NCI-H2029 treated with DMSO at 0.1 percent for 48 hours (cell line): ENCODE results near the gene PINK1.
"Not testable (repeated sequence)": the region's sequence is repeated elsewhere in the genome, so short reads cannot be mapped to it uniquely, and the experiment has no call there.

Source experiments
- DNase-seq: peaks from one replicate; lab custom pipeline; 2025; lab: John Stamatoyannopoulos, UW

PINK1 gene

DNA sequence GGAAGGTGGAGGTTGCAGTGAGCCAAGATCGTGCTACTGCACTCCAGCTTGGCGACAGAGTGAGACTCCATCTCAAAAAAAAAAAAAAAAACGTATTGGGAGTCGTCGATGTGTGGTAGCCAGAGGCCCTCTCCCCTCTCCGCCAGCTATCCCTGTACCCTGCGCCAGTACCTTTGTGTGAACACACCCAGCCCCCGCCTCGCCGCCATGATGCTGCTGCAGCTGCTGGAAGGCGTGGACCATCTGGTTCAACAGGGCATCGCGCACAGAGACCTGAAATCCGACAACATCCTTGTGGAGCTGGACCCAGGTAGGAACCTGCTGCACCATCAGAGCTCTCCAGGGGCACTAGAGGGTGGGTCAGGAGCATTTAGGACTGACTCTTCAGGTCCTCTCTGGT lies 12.2 kb downstream of the PINK1 start:
- DNase-seq: no peak

DNA sequence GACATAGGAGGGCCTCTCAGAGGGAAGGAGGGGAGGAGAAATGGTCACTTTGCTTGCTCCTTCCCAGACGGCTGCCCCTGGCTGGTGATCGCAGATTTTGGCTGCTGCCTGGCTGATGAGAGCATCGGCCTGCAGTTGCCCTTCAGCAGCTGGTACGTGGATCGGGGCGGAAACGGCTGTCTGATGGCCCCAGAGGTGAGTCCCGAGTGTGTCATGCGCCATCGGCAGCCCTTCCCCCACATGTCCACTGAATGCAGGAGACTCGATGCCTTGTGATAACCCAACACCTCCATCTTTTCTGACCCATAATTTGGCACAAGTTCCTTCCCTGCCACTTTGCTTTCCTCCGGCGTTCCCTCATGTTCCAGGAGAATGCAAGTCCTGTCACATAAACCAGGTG lies 15.2 kb downstream of the PINK1 start:
- no peak for DNase-seq

DNA sequence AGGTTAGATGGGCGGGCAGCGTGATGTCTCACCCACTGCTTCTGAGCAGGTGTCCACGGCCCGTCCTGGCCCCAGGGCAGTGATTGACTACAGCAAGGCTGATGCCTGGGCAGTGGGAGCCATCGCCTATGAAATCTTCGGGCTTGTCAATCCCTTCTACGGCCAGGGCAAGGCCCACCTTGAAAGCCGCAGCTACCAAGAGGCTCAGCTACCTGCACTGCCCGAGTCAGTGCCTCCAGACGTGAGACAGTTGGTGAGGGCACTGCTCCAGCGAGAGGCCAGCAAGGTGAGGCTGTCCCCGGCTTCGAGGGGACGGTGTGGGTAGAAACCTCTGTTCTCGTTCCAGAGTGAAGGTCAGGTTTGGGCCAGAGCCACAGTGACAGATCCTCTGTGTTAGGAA lies 15.7 kb downstream of the PINK1 start:
- DNase-seq: no peak

DNA sequence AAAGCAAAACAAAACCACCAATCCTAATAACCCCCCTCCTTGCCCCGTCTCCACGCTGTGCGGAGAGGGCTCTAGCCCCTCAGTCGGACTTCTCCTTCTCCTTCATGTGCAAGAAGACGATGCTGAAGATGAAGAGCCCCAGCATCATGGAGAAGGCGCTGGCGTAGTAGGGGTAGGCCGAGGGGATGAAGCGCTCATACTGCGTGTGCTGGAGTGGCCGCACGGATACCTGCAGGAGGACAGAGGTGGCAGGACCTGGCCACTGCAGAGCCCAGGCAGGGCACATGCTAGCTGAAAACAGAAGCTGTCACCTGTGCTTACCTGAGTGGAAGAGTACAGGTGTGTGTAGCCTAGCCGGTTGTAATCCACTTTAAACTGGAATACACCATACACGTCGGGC lies 19.0 kb downstream of the PINK1 start:
- no peak for DNase-seq

DNA sequence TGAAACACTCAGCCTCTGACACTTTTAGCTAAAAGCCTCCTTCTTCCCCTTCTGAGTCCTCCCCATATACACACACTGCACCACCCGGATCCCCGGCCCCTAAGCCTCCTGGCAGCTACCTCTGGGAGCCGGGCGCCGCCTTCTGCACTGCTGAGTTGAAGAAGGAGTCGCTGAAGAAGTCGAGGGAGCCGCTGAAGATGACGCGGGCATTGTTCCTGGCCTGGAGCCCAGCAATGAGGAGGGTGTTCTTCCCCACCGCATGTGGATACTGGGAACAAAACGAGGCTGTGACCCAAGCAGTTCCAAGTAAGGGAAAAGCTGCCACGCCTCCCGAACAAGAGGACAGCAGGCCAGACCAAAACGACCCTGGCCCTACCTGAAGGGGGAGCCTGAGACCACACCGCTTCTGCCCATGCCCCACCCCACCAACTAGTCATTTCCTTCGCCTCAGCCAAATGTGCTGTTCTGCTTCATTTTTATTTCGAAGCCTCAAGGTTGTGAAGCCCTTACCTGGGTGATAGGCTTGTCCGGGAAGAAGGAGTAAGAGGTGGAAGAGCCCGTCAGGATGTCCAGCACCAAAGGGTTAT lies 20.9 kb downstream of the PINK1 start:
- no peak for DNase-seq

GRCh38 chr1:20657024-20657423 lies 23.8 kb downstream of the PINK1 start:
- no peak for DNase-seq

GRCh38 chr1:20658166-20658915 lies 25.1 kb downstream of the PINK1 start:
- DNase-seq: no peak

DNA sequence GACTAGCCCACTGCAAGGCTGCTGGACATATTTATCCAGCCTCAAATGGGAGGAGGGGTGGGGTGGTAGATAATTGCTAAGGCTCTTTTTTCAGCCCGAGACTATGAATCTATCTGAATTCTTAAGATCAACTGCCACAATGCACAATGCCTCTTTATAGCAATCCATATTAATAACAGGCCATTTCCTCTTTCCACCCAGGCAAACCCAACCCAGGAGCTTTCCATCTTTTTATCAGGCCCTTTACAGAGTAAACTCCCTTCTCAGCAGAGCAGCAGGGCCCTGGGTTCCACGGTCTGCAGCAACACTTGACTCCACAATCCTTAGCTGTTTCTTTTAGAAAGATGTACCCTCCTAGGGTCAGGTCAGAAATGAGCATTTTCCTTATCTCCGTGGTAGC lies 27.1 kb downstream of the PINK1 start:
- DNase-seq: no peak

GRCh38 chr1:20660847-20661206 lies 27.6 kb downstream of the PINK1 start:
- DNase-seq: no peak

DNA sequence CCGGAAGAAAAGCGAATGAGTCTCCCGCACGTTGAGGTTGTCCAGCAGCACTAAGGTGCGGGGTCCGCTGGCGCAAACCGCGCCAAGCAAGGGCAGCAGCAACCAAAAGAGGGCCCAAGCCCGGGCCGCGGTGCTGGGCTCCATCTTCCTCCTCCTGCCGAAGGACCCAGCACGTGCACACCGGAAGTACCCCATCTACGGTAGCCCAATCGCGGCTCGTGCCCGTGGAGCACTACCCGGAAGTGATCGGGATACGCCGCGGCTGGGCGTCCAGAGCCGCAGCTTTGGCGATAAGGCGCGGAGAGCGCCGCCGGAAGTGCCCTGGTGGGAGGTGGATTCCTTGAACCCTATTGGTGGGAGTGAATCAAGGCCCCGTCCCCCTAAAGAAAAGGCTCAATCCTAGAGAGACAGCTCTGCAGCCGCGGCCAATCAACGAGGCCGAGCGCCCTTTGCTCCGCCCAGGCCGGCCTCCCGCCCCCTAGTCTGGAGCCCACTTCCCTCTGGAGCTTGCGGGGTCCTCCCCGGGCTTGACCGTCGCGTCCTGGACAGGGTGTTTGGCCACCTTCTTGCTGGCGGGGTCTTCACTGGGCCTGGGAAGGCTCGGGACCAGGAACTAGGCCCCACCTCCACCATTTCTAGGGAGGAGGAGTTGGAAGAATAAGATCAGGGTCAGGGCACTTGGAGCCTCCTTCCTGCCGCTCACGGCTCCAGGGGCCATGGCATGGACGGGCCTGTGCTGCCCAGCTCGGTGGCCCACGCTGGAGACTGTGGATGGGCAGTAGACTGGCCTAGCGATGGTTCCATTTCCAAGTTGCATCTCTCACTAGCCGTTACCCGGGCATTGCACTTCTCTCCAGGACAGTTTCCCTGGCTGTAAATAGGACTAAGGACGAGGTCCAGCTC lies 28.2 kb downstream of the PINK1 start, which contains the start of gene DDOST:
DDOST (minus strand) TSS at position 163 of the 903 bp plus-strand sequence; CDS start at position 144, 19 bp downstream.
- peak; percentile 86 for DNase-seq

DNA sequence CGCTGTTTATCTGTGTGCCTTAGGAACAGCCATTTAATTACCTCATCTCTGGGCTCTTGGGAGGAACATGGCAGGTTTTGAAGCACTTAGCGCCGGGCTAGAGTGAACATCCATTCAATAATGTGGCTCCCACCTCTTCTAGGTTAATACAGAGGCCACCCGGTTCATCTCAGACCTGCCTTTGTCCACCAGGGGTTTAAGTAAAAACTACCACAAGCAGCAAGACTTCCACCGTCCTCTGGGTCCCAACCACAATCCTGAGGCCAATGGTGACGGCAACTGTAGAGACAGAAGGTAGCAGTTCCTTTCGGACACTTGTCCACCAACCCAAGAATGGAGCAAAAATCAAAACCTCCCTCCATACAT lies 28.8 kb downstream of the PINK1 start:
- no peak for DNase-seq

DNA sequence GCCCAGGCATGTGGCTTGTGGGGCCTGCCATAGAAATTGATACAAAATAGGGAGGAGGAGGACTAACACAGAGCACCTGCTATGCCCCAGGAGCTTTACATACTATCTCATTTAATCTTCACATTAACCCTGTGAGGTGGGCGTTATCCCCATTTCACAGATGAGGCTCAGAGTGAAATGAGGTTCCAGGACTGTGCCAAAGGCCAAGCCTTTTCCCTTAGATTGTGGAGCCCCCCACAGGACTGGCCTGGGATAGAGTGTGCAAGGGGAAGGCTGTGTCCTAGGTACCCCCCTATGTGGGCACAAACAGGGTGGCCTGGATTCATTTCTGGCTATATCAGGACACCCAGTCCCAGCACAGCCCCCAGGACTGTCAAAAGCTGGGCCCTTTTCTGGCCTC lies 30.1 kb downstream of the PINK1 start:
- DNase-seq: no peak

GRCh38 chr1:20663969-20664715 lies 30.9 kb downstream of the PINK1 start:
- no peak for DNase-seq

- DNase-seq: no peak
Measured at GRCh38 chr1:20665726-20666125, 32.5 kb downstream of the PINK1 start.

- DNase-seq: no peak
Measured at GRCh38 chr1:20666146-20666545, 32.9 kb downstream of the PINK1 start.

- no peak for DNase-seq
Measured at GRCh38 chr1:20666804-20667203, 33.5 kb downstream of the PINK1 start.

GRCh38 chr1:20668581-20668980 lies 35.3 kb downstream of the PINK1 start:
- no peak for DNase-seq

- no peak for DNase-seq
Measured at GRCh38 chr1:20670936-20671335, 37.7 kb downstream of the PINK1 start.

DNA sequence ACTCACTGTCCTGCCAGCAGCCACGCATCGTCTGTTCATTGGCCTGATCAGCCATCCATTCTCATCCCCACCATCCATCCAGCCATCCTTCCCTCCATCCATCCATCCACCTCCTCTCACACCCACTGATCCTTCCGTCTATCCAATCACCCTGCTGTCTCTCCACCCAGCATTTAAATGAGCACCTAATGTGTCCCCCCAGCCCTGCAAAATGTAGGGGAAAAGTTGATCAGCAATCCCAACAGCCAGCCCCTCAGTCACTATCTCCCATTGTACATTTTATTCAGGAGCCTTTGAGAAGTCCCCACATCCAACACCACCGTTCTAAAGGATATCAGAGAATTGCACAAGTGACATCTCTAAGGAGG lies 39.0 kb downstream of the PINK1 start:
- DNase-seq: no peak

- DNase-seq: not testable (repeated sequence)
Measured at GRCh38 chr1:20673626-20674025, 40.4 kb downstream of the PINK1 start.

DNA sequence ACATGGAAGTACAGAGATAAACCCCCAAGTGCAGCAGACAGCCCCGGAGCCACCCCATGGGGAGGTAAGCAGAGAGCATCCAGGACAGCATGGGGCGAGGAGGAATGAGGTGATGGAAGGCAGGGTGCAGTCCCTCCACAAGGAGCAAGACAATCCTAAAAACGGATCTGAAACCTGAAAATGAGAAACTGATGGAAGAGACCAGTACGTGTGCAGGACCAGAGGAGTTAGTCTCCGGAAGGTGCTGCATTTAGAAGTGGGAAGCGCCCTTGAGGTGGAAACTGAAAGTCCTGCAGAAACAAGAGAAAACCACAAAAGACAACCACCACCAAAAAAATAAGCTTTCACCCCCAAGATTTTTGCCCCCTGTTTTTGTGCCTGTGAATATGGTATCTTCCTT lies 45.3 kb downstream of the PINK1 start:
- DNase-seq: no peak

DNA sequence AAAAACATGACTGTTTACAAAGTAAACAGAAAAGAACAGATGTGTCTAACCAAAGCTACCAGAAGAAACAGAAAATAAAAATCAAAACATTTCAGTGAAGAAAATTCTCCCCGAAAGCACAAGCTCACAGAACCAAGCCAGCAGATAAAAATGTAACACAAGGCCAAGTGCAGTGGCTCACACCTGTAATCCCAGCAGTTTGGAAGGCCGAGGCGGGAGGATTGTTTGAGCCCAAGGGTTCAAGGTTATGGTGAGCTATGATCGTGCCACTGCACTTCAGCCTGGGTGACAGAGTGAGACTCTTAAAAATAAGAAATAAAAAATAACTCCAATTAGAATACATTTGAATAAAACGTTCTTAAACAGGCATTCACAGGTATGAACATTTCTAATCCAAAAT lies 47.0 kb downstream of the PINK1 start:
- DNase-seq: no peak
